H1 (cell line): ENCODE measurements around the gene STX11. TPM values are rescaled to one million over a fixed set of nuclear protein-coding genes. Genes with fewer than 3 reads are reported as not detected.

ENCODE experiments used
- BACH1 ChIP-seq: IDR thresholded peaks from 2 replicates; pipeline ENCODE4 v1.6.1; 2012; ENCODE audit warnings: low read length, improper control_type of control experiment
- MAX ChIP-seq: IDR thresholded peaks from 2 replicates; pipeline ENCODE4 v1.6.1; 2012; ENCODE audit warnings: inconsistent platforms
- polyA plus RNA-seq, 7 experiments: library from polyadenylated mRNA; depleted of rRNA in 3 of 7; stranded (reverse) in 5 of 7; unstranded in 2 of 7; fragments of >200 nt in 5 of 7; fragments of 200-250 nt in 2 of 7; gene quantifications; 1 replicate in 5 of 7; 2 replicates in 1 of 7; 4 replicates in 1 of 7; pipeline versions ENCODE4 v1.2.1 to v1.2.3, GENCODE V29; 2011 to 2013; ENCODE audit warnings: missing spikeins in 2 of 7, mixed read lengths in 2 of 7
- total RNA-seq: library from RNA; stranded (reverse); fragmentation: NEBNext Ultra II Directional; extraction: Animal tissue kit (Norgen Biotek cat#: 25700); gene quantifications from 2 replicates; pipeline ENCODE4 v1.2.1, GENCODE V29; 2021

STX11 gene
- total and polyA plus RNA-seq, 2 of the 8 experiments (the other 6 are each of a cell fraction or from before 2014, with no cell fraction given), result 0.15 to 0.34 TPM

GRCh38 chr6:144161975-144162374 lies 11.7 kb downstream of the STX11 start (continued):
- TF ChIP-seq BACH1 (no peak), MAX (no peak)
